GM19099 (cell line): ENCODE measurements around the gene NPAS2.

Experiments
- POLR2A ChIP-seq: IDR thresholded peaks from 3 replicates; pipeline ENCODE4 v1.6.1; 2011; ENCODE audit warnings: low read depth; ENCODE audit not compliant: insufficient read length; ENCODE audit errors: extremely low read depth

Gene NPAS2, protein sequence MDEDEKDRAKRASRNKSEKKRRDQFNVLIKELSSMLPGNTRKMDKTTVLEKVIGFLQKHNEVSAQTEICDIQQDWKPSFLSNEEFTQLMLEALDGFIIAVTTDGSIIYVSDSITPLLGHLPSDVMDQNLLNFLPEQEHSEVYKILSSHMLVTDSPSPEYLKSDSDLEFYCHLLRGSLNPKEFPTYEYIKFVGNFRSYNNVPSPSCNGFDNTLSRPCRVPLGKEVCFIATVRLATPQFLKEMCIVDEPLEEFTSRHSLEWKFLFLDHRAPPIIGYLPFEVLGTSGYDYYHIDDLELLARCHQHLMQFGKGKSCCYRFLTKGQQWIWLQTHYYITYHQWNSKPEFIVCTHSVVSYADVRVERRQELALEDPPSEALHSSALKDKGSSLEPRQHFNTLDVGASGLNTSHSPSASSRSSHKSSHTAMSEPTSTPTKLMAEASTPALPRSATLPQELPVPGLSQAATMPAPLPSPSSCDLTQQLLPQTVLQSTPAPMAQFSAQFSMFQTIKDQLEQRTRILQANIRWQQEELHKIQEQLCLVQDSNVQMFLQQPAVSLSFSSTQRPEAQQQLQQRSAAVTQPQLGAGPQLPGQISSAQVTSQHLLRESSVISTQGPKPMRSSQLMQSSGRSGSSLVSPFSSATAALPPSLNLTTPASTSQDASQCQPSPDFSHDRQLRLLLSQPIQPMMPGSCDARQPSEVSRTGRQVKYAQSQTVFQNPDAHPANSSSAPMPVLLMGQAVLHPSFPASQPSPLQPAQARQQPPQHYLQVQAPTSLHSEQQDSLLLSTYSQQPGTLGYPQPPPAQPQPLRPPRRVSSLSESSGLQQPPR

DNA sequence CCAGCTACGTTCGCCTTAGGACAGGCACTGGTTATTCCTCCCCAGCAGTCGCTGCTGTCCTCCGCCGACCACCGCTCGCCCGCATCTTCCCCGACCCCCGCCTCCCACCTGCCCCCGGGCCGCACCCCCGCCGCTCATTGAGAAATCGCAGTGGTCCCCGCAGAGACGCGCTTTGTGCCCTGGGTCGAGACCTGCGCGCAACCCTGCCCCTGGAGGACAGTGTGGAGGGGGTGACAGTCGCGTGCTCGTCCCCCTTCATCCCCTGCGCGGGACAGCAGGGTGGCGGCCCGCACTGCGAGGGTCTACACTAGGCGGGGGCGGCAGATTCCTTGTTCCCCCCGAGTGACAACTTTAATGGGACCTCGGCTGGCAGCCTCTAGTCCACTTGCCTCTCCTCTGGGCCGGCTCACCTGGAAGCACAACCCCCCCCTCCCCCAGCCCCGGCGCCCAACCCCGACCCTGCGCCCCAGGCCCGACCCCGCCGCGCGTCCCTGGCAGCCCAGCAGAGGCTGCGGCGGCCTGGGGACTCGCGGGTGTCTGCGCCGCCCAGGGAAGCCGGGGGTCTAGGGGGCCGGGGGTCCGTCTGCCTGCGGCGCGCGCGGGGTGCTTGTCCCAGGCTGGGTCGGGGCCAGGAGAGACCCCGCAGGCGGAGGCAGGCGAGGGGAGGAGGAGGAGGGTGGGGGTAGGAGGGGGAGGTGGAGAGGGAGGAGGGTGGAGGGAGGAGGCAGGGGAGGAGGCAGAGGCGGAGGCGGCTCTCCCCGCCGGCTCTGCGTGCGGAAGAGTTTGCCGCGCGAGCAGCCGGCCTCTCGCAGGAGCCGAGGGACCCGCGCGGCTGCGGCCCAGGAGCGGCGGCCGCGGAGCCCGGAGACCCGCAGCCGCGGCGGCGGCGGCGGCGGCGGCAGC is at the start of gene NPAS2:
Gene NPAS2 (plus strand): TSS at position 770 of the 903 bp plus-strand sequence. CDS start 84,616 bp downstream, outside the sequence.
- no peak for TF ChIP-seq POLR2A

DNA sequence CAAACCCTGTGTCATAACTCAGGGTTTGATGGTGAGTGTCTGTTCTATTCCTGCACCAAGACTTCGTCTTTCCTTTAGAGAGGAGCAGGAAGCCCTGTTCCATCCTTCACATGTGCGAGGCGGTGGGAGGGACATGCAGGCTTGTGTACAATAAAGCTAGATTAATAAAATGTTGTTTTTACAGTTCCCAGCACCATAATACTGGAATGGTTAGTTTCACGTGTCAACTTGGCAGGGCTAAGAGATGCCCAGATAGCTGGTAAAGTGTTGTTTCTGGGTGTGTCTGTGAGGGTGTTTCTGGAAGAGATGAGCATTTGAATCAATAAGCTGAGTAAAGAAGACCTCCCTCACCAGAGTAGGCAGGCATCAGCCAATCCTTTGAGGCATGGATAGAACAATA is 48.8 kb upstream of the NPAS2 start:
- no peak for TF ChIP-seq POLR2A

DNA sequence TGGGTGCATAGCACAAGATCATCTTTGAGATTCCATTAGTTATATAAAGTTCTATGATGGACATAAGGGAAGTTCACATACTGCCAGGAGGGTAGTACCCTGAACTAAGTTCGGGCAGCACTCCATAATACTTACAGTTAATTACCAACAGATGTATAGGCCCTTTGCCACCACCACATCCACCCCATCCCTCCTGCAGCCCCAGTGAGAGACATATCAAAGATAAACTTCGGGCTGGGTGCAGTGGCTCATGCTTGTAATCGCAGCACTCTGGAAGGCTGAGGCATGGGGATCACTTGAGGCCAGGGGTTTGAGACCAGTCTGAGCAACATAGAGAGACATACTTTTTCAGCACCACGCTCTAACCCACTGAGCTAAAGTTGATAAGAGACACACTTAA is 46.4 kb upstream of the NPAS2 start:
- TF ChIP-seq POLR2A: no peak

DNA sequence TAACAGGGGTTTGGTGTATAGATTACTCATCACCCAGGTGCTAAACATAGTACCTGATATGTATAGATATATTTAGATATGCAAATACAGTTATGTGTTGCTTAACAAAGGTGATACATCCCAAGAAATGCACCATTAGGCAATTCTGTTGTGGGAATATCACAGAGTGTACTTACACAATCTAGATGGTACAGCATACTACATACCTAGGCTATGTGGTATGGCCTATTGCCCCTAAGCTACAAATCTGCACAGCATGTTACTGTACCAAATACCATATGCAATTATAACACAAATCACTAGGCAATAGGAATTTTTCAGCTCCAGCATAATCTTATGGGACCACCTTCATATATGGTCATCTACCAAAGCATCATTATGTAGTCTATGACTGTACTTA is 43.5 kb upstream of the NPAS2 start:
- no peak for TF ChIP-seq POLR2A

DNA sequence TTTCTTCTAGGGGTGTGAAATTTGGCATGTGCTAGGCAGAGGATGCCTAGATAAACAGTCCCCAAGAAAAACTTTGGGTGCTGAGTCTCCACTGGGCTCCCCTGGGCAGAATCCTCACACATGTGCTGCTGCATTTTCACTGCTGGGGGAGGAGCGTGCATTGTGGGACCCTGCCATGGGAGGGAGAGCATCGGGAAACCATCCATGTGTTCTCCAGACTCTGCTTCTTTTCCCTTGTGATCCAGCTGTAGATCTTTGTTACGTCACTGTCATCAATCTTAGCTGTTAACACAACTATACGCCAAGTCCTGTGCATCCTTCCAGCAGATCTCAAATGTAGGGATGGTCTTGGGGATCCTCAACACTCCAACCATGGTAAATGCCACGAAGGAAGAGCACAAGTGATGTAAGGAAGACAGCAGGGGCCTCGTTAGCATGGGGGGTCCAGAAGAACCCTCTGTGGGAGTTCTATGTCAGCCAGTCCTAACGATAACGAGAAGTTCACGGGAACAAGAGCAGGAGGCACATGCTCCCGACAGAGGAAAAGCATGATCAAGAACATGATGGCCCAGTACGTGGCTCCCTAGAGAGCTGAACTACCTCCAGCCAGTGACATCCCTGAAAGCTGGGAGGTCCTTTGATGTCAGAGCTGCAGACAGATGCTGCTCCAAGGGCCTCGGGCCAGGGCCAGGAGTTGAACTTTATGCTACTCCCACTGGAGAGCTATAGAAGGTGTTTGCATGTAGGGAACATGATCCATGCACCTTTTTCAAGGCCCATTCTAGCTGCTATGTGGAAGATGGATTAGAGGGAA is 41.1 kb upstream of the NPAS2 start:
- TF ChIP-seq POLR2A: no peak

DNA sequence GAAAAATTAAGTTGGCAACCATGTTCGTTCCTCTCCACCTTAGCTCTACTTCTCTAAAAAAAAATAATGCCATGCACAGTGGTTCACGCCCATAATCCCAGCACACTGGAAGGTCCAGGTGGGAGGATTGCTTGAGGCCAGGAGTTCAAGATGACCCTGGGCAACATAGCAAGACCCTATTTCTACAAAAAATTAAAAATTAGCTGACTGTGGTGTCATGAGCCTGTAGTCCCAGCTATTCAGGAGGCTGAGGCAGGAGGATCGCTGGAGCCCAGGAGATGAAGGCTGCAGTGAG is 40.1 kb upstream of the NPAS2 start:
- no peak for TF ChIP-seq POLR2A

DNA sequence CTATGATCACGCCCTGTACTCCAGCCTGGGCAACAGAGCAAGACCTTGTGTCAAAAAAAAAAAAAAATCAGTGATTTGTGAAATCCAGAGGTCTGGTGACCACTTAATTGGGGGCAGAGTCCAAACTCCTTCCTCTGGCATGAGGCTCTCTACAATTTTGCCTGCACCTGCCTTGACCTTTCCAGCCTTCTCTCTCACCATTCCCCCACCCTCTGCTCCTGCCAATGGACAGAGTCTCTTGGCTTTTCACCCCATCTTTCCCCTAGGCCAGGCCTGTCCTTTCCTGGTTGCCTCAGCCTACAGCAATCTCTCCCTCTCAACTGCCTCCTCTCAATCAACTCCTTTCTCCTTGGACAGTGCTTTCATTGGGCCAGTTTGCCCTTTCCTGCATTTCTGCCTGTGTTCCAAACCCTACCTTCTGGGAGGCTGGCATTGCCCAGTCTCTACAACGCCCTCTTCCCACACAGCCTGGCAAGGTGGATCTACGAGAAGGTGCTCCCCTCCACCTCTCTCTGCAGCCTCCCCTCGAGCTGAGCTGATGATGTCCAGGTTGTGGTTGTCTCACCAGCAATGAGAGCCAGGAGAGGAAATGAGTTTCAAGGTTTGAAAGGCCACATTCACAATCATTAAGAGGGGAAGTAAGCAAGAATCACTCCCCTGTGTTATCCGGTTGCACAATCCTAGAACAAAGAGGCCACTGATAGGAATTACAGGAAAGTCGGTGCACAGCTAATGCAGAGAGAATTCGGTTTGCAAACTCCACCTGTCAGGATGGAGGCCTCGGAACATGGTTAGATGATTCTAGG is 39.5 kb upstream of the NPAS2 start:
- TF ChIP-seq POLR2A: no peak

DNA sequence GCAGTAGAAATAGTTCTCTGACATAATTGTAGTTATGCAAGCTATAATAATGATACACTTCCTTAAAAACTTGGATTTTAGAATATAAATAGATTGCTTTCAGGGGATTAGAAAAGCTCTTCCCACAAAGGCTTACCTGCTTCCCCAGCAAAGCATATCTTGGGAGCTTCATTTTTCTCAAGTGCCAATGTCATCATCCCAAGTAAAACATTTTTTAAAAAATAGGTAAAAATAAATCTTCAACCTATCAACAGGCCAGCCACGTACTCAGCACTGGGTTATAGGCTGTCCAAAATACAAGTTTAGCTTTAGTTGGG is 39.0 kb upstream of the NPAS2 start:
- no peak for TF ChIP-seq POLR2A

DNA sequence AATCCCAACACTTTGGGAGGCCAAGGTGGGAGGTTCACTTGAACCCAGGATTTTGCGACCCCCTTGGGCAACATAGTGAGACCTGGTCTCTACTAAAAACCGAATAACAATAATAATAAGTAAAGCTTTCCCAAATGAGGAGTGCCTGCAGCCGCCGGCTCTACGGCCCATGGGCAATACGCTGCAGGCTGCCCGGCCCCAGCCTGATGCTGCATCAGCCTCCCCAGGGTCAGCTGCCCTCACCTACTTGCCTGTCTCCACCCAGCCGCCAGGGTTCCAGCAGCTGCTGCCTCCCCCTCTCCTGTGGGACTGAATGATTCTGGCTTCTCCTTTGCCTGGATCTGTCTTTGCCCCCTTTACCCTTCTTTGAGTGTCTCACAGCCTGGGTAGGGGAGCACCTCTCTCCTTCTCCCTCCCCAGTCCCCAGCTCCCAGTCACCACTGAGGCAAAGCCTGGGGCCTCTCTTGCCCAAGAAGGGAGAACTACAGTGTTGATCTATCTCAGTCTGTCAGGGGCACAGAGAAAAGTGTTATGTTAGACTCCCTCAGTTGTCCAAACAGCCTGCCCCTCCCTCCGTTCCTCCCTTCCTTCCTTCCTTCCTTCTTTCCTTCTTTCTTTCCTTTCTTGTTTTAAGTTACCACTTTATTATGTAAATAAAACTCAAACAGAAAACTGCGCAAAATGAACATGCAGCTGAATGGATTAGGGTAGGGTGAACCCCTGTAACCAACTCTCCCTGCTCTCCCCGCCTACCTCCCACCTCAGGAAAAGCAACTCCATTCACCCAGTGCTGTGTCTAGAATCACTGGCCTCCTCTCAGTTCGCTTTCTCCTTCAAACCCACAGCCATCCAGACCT is 38.2 kb upstream of the NPAS2 start:
- no peak for TF ChIP-seq POLR2A

DNA sequence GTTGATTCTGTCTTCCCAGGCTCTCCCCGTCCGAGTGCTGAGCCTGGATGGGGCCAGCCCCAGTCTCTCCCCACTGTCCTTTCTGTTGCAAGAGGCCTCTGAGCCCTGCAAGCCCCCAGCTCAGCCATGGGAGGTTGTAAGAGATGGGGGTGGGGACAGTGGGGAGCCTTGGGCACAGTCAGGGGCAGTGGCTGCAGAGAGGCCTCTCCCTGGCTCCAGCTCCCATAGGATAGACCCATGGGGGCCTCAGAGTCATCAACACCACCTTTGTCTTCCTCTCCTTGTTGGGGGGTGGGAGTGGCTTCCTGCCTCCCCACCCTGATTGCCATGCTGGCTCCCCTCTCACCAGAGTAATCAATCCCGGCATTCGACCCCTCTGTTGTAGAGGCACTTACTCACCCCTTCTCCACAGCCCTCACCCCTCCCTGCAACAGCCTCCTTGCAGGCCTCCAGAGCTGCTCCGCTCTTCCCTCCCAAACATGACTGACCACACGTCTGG is 37.5 kb upstream of the NPAS2 start:
- no peak for TF ChIP-seq POLR2A

DNA sequence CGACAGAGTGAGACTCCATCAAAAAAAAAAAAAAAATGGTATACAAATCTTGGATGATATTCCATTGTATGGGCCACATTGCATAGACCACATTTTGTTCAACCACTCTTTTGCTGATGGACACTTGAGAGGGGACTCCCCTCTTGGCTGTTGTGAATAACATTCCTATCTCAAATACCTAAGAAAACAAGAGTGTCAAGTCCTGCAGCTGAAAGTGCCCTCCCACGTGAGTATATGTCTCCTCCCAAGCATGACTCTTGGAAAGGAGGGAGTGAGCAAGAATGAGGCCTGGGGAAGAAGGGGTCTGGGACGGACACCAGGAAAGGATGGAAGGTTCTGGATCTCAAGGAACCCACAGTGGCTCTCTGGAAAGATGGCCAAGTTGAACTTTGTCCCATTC is 36.0 kb upstream of the NPAS2 start:
- TF ChIP-seq POLR2A: no peak

DNA sequence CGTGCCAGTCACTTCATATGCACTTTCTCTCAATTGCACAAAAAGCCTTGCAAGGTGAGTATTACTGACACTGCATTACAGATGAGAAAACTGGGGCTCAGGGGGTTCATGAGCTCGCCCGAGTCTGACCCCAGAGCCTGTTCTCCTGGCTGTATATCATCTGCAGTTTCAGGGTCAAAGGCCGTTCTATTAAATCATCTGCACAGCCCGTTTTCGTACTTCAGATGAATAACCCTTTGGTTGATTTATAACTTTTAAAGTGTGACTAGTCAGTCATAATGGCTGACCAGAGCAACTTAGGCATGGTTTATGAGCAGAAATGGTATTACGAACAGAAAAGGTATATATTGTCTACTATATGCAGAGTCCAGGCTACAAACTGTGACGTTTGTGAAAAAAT is 35.3 kb upstream of the NPAS2 start:
- TF ChIP-seq POLR2A: no peak
